HCT116 (cell line): Measurements from ENCODE around the gene CHL1. TPM values are rescaled to one million over a fixed set of nuclear protein-coding genes. Genes with fewer than 3 reads are reported as not detected.

Experiments
- ATAC-seq: fragments of 200-7000 bp; cut with Tn5 transposase; 2 replicates; pipeline ENCODE4 v1.9.1; 2020; ENCODE audit warnings: mild to moderate bottlenecking, moderate library complexity
- BruUV-seq: library from RNA; stranded (reverse); fragments of 400-500 nt; replicated peaks from 2 replicates; lab custom pipeline; 2021; lab: Mats Ljungman, UMichigan
- CTCF ChIA-PET: fragments of 300-600 bp; sonication (Branson Sonifier 250); formaldehyde crosslinking; loops from one replicate; lab custom pipeline; 2021; ENCODE audit warnings: antibody characterized with exemption; lab: Charles Lee
- POLR2A ChIA-PET: fragments of 300-600, 350-600 bp; sonication (Branson Sonifier 250); formaldehyde crosslinking; loops from one replicate; lab custom pipeline; 2021; ENCODE audit warnings: antibody characterized with exemption; lab: Charles Lee
- RAD21 ChIA-PET, 2 experiments: fragments of 300-600 bp; sonication (Branson Sonifier 250); formaldehyde crosslinking; loops; one replicate each; lab custom pipeline; 2023; ENCODE audit warnings: low total read pairs in 2 of 2; ENCODE audit not compliant: uncharacterized antibody in 2 of 2, unreplicated experiment in 2 of 2, low non-redundant PET in 1 of 2; lab: Charles Lee
- DNase-seq: peaks from one replicate; pipeline ENCODE4 v3.0.0-alpha.2; 2010; ENCODE audit warnings: low read depth, low spot score
- H2AFZ ChIP-seq: fragments of 200-600 bp; shearing (Covaris generic), sonication (generic); 2 replicates; pipeline ENCODE4 v1.6.1; 2017; ENCODE audit warnings: low read depth, mixed run types, mixed read lengths, antibody characterized with exemption, low read length; ENCODE audit not compliant: poor library complexity, severe bottlenecking
- H3K27ac ChIP-seq: 2 replicates; pipeline ENCODE4 v1.5.1; 2012; ENCODE audit warnings: low read depth, low read length
- H3K27me3 ChIP-seq: fragments of 200-600 bp; sonication (generic); 2 replicates; pipeline ENCODE4 v1.6.1; 2016; ENCODE audit warnings: mixed run types, low read length, mixed read lengths; ENCODE audit not compliant: insufficient read depth
- H3K36me3 ChIP-seq, 2 experiments: fragments of 200-500 bp in 1 of 2; fragments of 200-600 bp in 1 of 2; sonication (Bioruptor generic) in 1 of 2; sonication (generic) in 1 of 2; 2 replicates each; pipeline versions ENCODE4 v1.5.1 to v1.6.1; 2014 to 2016; ENCODE audit warnings: low read length in 2 of 2, inconsistent platforms in 1 of 2, mixed read lengths in 1 of 2, mixed run types in 1 of 2; ENCODE audit not compliant: insufficient read depth in 2 of 2, control insufficient read depth in 1 of 2
- H3K4me1 ChIP-seq, 2 experiments: fragments of 200-600 bp in 1 of 2; sonication (generic) in 1 of 2; 2 replicates each; pipeline versions ENCODE4 v1.5.1 to v1.6.1; 2012 to 2017; ENCODE audit warnings: low read length in 2 of 2, inconsistent platforms in 1 of 2, mild to moderate bottlenecking in 1 of 2, mixed read lengths in 1 of 2, mixed run types in 1 of 2, moderate library complexity in 1 of 2; ENCODE audit not compliant: insufficient read depth in 2 of 2, control insufficient read depth in 1 of 2
- H3K4me2 ChIP-seq: fragments of 200-600 bp; sonication (generic); 2 replicates; pipeline ENCODE4 v1.6.1; 2017; ENCODE audit warnings: mixed run types, low read length, mixed read lengths
- H3K4me3 ChIP-seq, 2 experiments: fragments of 200-600 bp in 1 of 2; sonication (generic) in 1 of 2; replicated peaks in 1 of 2; 2 replicates each; pipeline ENCODE4 v1.5.1; 2011 to 2016; ENCODE audit warnings: low read length in 2 of 2, control low read depth in 1 of 2, low read depth in 1 of 2, mild to moderate bottlenecking in 1 of 2, mixed read lengths in 1 of 2, mixed run types in 1 of 2
- H3K79me2 ChIP-seq: fragments of 200-600 bp; sonication (generic); 2 replicates; pipeline ENCODE4 v1.6.1; 2017; ENCODE audit warnings: mild to moderate bottlenecking, mixed run types, low read length, moderate library complexity, mixed read lengths; ENCODE audit not compliant: insufficient read depth
- H3K9ac ChIP-seq: fragments of 200-600 bp; sonication (generic); 2 replicates; pipeline ENCODE4 v1.6.1; 2016; ENCODE audit warnings: low read length, mixed read lengths
- H3K9me2 ChIP-seq: fragments of 200-600 bp; sonication (generic), shearing (Covaris generic); 2 replicates; pipeline ENCODE4 v1.6.1; 2017; ENCODE audit warnings: mixed run types, mild to moderate bottlenecking, moderate library complexity; ENCODE audit not compliant: insufficient read depth
- H3K9me3 ChIP-seq, 2 experiments: fragments of 200-500 bp in 1 of 2; fragments of 200-600 bp in 1 of 2; sonication (Bioruptor generic) in 1 of 2; sonication (generic) in 1 of 2; 2 replicates each; pipeline ENCODE4 v1.6.1; 2014 to 2017; ENCODE audit warnings: low read length in 2 of 2, mixed read lengths in 2 of 2, inconsistent platforms in 1 of 2, low read depth in 1 of 2, mild to moderate bottlenecking in 1 of 2, mixed run types in 1 of 2, moderate library complexity in 1 of 2; ENCODE audit not compliant: control insufficient read depth in 1 of 2, insufficient read depth in 1 of 2
- H4K20me1 ChIP-seq: fragments of 200-600 bp; sonication (generic), shearing (Covaris generic); 2 replicates; pipeline ENCODE4 v1.6.1; 2017; ENCODE audit warnings: mixed run types, mild to moderate bottlenecking, moderate library complexity; ENCODE audit not compliant: insufficient read depth
- ATF3 ChIP-seq: IDR thresholded peaks from 2 replicates; pipeline ENCODE4 v1.6.1; 2012
- CBX3 ChIP-seq: IDR thresholded peaks from 2 replicates; pipeline ENCODE4 v1.6.1; 2012; ENCODE audit warnings: low read depth
- CEBPB ChIP-seq: IDR thresholded peaks from 2 replicates; pipeline ENCODE4 v1.6.1; 2012; ENCODE audit warnings: low read depth
- EGR1 ChIP-seq: IDR thresholded peaks from 2 replicates; pipeline ENCODE4 v1.6.1; 2012; ENCODE audit warnings: low read depth
- EZH2 ChIP-seq: fragments of 200-600 bp; sonication (generic); IDR thresholded peaks from 2 replicates; pipeline ENCODE4 v1.6.1; 2017; ENCODE audit warnings: antibody characterized with exemption, mixed run types
- EZH2phosphoT487 ChIP-seq: fragments of 200-600 bp; IDR thresholded peaks from 2 replicates; pipeline ENCODE4 v1.6.1; 2018; ENCODE audit warnings: antibody characterized with exemption, borderline replicate concordance
- MAX ChIP-seq: IDR thresholded peaks from 2 replicates; pipeline ENCODE4 v1.6.1; 2012
- POLR2AphosphoS5 ChIP-seq: IDR thresholded peaks from 2 replicates; pipeline ENCODE4 v1.6.1; 2011; ENCODE audit warnings: mild to moderate bottlenecking, low read depth, low read length, moderate library complexity
- RAD21 ChIP-seq: IDR thresholded peaks from 2 replicates; pipeline ENCODE4 v1.6.1; 2012; ENCODE audit warnings: low read depth, mild to moderate bottlenecking
- SIN3A ChIP-seq: IDR thresholded peaks from 2 replicates; pipeline ENCODE4 v1.6.1; 2012; ENCODE audit warnings: low read depth
- SP1 ChIP-seq: IDR thresholded peaks from 2 replicates; pipeline ENCODE4 v1.6.1; 2012; ENCODE audit warnings: low read depth
- YY1 ChIP-seq: IDR thresholded peaks from 2 replicates; pipeline ENCODE4 v1.6.1; 2011; ENCODE audit warnings: low read length, low read depth, moderate library complexity, mild to moderate bottlenecking; ENCODE audit not compliant: insufficient replicate concordance; ENCODE audit errors: extremely low read depth
- intact Hi-C: fragments of 100-400 bp; cut with micrococcal nuclease; formaldehyde crosslinking; loops from 2 replicates; pipeline ENCODE4 v1.10.0; 2022
- total RNA-seq: library from RNA; stranded (reverse); gene quantifications from one replicate; pipeline ENCODE4 v1.2.1, GENCODE V29; 2021; ENCODE audit not compliant: unreplicated experiment
- TF ChIP-seq, protein P1 (sequence below): IDR thresholded peaks from 2 replicates; pipeline ENCODE4 v1.6.1; 2011; ENCODE audit warnings: mild to moderate bottlenecking, low read length, moderate library complexity; ENCODE audit not compliant: insufficient replicate concordance; ENCODE audit errors: extremely low read depth
- TF ChIP-seq, protein P2 (sequence below), 3 experiments: fragments of 200-600 bp in 1 of 3; sonication (generic) in 1 of 3; IDR thresholded peaks in 2 of 3; conservative IDR thresholded peaks in 1 of 3; 2 replicates each; pipeline ENCODE4 v1.5.1; 2012 to 2017; ENCODE audit warnings: low read depth in 2 of 3, low read length in 2 of 3, antibody characterized with exemption in 1 of 3, borderline replicate concordance in 1 of 3, control low read depth in 1 of 3, mild to moderate bottlenecking in 1 of 3, mixed read lengths in 1 of 3, mixed run types in 1 of 3, moderate library complexity in 1 of 3; ENCODE audit not compliant: insufficient read depth in 1 of 3

Gene CHL1
- total RNA-seq, 1 experiment from 2014 or later, result not detected

DNA sequence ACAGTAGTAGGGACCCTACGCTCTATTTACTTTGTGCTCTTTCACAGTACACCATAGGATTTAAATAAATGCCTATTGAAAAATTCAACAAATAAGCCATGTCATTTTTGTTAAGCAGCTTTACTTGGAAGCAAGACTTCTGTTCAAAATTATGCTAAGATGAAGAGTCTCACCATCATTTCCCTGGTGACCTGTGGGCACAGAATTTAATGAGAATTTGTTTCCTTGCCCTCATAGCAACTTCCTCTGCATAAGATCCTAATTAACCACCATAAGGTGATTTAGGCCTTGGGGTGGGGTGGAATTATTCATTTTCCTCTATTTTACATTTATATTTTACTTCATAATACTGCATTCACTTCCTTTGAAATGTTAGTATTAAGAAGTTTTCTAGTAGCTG is 70.5 kb downstream of the CHL1 start:
- Histone ChIP-seq H3K4me1 (no peaks in the 10 kb centered on the region), H3K9me2 (no peaks in the 10 kb centered on the region), H4K20me1 (no peaks in the 10 kb centered on the region), H3K27ac (no peak overlapping the region), H3K36me3 (no peaks in the 10 kb centered on the region), H3K9ac (no peak overlapping the region), H3K27me3 (no peaks in the 10 kb centered on the region), H3K79me2 (no peaks in the 10 kb centered on the region), H3K4me2 (no peak overlapping the region), H3K9me3 (peaks cover 17 to 19% of the 10 kb centered on the region in 2 experiments; a peak in 2 of 4 replicates), H3K4me3 (no peak overlapping the region), H2AFZ (no peak overlapping the region)
- ChIA-PET POLR2A (no interaction called here), RAD21 (no interaction called here), CTCF (no interaction called here)
- intact Hi-C loops, result no loop called here
- TF ChIP-seq EGR1, result no peak
- ATAC-seq, result no peak
- no TSS peak for BruUV-seq
- no peak for DNase-seq

- Histone ChIP-seq H3K9me2 (no peaks in the 10 kb centered on the region), H3K9me3 (peaks cover 13 to 23% of the 10 kb centered on the region in 2 experiments; a peak in 2 of 4 replicates), H3K79me2 (no peaks in the 10 kb centered on the region), H3K27ac (no peak overlapping the region), H3K27me3 (no peaks in the 10 kb centered on the region), H4K20me1 (no peaks in the 10 kb centered on the region), H3K9ac (no peak overlapping the region), H3K36me3 (no peaks in the 10 kb centered on the region)
- intact Hi-C loops, result no loop called here
- ChIA-PET RAD21 (no interaction called here), CTCF (no interaction called here)
- ATAC-seq (no peak), DNase-seq (no peak)
- TF ChIP-seq, protein P1, sequence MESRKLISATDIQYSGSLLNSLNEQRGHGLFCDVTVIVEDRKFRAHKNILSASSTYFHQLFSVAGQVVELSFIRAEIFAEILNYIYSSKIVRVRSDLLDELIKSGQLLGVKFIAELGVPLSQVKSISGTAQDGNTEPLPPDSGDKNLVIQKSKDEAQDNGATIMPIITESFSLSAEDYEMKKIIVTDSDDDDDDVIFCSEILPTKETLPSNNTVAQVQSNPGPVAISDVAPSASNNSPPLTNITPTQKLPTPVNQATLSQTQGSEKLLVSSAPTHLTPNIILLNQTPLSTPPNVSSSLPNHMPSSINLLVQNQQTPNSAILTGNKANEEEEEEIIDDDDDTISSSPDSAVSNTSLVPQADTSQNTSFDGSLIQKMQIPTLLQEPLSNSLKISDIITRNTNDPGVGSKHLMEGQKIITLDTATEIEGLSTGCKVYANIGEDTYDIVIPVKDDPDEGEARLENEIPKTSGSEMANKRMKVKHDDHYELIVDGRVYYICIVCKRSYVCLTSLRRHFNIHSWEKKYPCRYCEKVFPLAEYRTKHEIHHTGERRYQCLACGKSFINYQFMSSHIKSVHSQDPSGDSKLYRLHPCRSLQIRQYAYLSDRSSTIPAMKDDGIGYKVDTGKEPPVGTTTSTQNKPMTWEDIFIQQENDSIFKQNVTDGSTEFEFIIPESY, result no peak
- no peak for TF ChIP-seq SIN3A
- no peak for TF ChIP-seq RAD21
- TF ChIP-seq EZH2, result no peak
- no peak for TF ChIP-seq ATF3
- no peak for TF ChIP-seq CEBPB
- TF ChIP-seq MAX, result no peak
- no peak for TF ChIP-seq POLR2AphosphoS5
- no peak for TF ChIP-seq SP1
- no peak for TF ChIP-seq CBX3
- TF ChIP-seq EZH2phosphoT487, result no peak
- TF ChIP-seq, protein P2, sequence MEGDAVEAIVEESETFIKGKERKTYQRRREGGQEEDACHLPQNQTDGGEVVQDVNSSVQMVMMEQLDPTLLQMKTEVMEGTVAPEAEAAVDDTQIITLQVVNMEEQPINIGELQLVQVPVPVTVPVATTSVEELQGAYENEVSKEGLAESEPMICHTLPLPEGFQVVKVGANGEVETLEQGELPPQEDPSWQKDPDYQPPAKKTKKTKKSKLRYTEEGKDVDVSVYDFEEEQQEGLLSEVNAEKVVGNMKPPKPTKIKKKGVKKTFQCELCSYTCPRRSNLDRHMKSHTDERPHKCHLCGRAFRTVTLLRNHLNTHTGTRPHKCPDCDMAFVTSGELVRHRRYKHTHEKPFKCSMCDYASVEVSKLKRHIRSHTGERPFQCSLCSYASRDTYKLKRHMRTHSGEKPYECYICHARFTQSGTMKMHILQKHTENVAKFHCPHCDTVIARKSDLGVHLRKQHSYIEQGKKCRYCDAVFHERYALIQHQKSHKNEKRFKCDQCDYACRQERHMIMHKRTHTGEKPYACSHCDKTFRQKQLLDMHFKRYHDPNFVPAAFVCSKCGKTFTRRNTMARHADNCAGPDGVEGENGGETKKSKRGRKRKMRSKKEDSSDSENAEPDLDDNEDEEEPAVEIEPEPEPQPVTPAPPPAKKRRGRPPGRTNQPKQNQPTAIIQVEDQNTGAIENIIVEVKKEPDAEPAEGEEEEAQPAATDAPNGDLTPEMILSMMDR (IDR thresholded peaks at IDR 0.05 in 2 of 3, conservative IDR thresholded peaks at IDR 0.05 in 1 of 3; ENCODE audit: borderline replicate concordance in 1 of 3, insufficient read depth in 1 of 3, low read depth in 2 of 3, low read length in 2 of 3), result no peak
- no peak for TF ChIP-seq EGR1
- TF ChIP-seq YY1, result no peak
- TF ChIP-seq, all 23 proteins: peak for 0
- no peaks in the 10 kb centered on the region for H3K4me1 ChIP-seq
- H2AFZ ChIP-seq, result no peak overlapping the region
- H3K4me2 ChIP-seq, result no peak overlapping the region
- no peak overlapping the region for H3K4me3 ChIP-seq
- POLR2A ChIA-PET, result no interaction called here
- BruUV-seq, result no TSS peak
These were observed 74.1 kb downstream of the CHL1 start for GRCh38 chr3:270688-271087.
